Omental fat pad (tissue), 4 donors: Measurements from ENCODE around the gene PHGDH. TPM values are rescaled to one million over a fixed set of nuclear protein-coding genes. Genes with fewer than 3 reads are reported as not detected.
"Not testable (repeated sequence)": the region's sequence is repeated elsewhere in the genome, so short reads cannot be mapped to it uniquely, and the experiment has no call there.

Experiments used
- ATAC-seq: fragments of 150-250 bp; one replicate; pipeline ENCODE4 v1.9.1; 2016; ENCODE audit warnings: mild to moderate bottlenecking, moderate library complexity; ENCODE audit not compliant: low FRiP score
- DNase-seq: peaks from one replicate; pipeline ENCODE4 v3.0.0-alpha.2; 2019; ENCODE audit warnings: low spot score
- total RNA-seq, 4 donors: library from RNA; depleted of rRNA; stranded (reverse); fragments of >200 nt; gene quantifications; one replicate each; pipeline ENCODE4 v1.1.0, GENCODE V29; 2016
- TF ChIP-seq, protein P1 (sequence below), 3 donors: fragments of 450-650 bp; IDR thresholded peaks; one replicate each; pipeline ENCODE4 v1.5.1; 2016 to 2017; ENCODE audit warnings: antibody characterized with exemption in 3 of 3, mild to moderate bottlenecking in 3 of 3, moderate library complexity in 2 of 3

Gene PHGDH
- total RNA-seq, 4 donors from 2014 or later, result 21.5 to 95.4 (median 28.4) TPM

DNA sequence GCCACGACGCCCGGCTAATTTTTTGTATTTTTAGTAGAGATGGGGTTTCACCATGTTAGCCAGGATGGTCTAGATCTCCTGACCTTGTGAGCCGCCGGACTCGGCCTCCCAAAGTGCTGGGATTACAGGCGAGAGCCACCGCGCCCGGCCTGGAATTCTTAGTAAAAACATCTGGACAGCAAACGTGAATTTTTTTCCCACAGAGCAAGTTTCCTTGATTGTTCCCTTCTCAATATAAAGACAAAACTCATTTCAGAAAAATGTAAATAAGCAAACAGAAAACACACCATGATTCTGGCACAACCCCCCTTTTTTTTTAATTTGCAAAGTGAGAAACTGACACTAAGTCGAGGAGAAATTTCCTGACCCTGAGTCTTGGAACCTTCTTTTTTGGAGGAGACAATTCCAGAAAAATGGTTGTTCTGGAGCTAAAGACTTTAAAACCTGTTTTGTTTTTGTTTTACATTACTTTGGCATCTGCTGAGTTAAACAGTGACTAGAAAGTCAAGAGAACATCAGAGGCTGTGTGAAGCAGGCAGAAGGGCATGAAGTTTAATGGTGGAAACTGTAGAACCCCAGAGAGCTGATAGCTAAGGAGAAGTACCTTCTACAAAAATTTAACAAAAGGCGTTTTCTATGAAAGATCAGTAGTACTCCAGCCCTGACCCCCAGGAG, 67.3 kb downstream of the PHGDH start:
- no peak for ATAC-seq
- DNase-seq, result no peak
- TF ChIP-seq, protein P1, sequence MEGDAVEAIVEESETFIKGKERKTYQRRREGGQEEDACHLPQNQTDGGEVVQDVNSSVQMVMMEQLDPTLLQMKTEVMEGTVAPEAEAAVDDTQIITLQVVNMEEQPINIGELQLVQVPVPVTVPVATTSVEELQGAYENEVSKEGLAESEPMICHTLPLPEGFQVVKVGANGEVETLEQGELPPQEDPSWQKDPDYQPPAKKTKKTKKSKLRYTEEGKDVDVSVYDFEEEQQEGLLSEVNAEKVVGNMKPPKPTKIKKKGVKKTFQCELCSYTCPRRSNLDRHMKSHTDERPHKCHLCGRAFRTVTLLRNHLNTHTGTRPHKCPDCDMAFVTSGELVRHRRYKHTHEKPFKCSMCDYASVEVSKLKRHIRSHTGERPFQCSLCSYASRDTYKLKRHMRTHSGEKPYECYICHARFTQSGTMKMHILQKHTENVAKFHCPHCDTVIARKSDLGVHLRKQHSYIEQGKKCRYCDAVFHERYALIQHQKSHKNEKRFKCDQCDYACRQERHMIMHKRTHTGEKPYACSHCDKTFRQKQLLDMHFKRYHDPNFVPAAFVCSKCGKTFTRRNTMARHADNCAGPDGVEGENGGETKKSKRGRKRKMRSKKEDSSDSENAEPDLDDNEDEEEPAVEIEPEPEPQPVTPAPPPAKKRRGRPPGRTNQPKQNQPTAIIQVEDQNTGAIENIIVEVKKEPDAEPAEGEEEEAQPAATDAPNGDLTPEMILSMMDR (IDR thresholded peaks at IDR 0.05), result no peak

DNA sequence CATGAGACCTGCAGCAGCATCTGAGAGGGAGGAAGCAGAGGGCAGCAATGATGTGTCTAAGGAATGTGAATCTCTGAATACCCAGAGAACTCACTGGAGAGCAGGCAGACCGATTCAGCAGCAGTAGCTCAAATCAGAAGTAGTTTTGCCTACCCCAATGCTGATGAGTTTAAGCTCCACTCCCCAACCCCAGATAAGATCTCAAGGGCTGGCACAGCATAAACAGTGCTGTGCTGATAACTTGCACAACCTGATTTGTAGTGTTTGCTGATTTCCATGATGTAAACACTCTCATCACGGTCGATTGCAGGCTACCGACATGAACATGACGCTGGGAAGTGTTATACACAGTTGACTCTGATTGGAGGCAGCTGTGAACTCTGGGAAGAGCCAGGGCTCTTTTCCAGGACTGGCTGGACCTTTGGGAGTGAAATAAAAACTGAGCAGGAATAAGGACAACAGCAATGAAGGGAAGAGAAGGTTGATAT, 68.2 kb downstream of the PHGDH start:
- DNase-seq, result no peak
- TF ChIP-seq, protein P1 (IDR thresholded peaks at IDR 0.05), result no peak
- ATAC-seq, result peak; percentile 44

- TF ChIP-seq, protein P1 (IDR thresholded peaks at IDR 0.05), result no peak
- ATAC-seq, result no peak
- DNase-seq, result no peak
These were observed 69.9 kb downstream of the PHGDH start for GRCh38 chr1:119781434-119782210.

DNA sequence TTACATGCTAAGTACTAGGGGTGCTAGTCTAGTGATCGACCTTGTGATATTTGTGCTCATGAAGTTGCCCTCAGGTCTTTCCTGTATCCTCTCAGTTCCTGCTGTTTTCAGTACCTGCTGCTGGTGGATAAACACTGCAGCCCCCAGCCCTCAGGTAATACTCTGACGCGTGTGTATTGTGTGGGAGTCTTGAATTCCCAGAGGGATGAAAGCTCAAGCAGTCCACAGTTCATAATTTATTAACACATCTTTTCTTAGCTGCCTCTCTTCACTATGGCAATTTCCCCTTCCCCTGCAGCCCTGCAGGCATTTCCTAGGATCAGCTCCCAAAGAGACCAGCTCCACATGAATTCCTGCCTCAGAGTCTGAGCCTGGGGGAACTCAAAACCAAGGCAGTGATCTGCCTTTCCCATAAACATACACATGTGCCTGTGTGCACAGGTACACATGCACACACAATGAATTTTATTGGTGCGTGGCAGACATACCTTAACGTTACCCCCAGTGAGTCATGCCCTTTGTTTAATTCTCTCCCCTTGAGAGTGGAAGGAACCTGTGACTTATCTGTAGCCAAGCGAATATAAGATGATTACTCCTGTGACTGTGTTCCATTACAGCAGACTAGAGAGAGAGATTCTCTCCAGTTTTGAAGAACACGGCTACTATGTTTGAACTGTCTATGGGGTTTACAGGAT, 71.0 kb downstream of the PHGDH start:
- no peak for DNase-seq
- no peak for ATAC-seq
- TF ChIP-seq, protein P1 (IDR thresholded peaks at IDR 0.05), result no peak

- TF ChIP-seq, protein P1 (IDR thresholded peaks at IDR 0.05), result no peak
- DNase-seq (no peak), ATAC-seq (no peak)
These were observed 71.8 kb downstream of the PHGDH start for GRCh38 chr1:119783354-119784185.

DNA sequence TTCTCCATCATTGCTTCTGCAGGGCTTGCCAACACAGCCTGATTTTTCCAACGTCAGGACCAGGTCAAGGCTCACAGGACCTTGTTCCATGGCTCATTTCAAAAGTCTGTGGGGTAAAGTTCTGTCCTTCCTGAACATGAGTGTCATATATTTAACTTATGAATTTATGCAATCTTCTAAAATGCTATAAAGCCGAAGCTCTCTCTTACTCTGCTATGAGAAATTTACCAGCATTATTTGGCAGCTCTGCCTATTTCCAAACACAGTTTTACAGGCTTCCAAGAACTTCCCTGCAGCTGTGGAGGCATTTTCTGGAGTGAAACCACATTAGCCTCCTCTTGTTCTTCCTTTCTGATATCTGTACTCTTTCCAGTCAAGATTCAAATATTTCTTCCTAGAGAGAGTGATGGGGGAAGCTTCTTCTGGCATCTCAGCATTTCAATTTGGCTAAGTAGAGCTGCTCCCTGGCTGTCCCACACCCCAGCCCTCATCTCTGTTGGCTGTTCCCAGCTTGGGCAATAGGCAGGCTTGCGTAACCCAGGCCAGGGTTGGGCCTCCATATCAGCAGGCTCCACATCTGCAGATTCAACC, 72.6 kb downstream of the PHGDH start:
- TF ChIP-seq, protein P1 (IDR thresholded peaks at IDR 0.05), result no peak
- ATAC-seq (peak; percentile 88), DNase-seq (peak; percentile 58)

- ATAC-seq, DNase-seq: not testable (repeated sequence)
These were observed 74.3 kb downstream of the PHGDH start for GRCh38 chr1:119786046-119786445.

DNA sequence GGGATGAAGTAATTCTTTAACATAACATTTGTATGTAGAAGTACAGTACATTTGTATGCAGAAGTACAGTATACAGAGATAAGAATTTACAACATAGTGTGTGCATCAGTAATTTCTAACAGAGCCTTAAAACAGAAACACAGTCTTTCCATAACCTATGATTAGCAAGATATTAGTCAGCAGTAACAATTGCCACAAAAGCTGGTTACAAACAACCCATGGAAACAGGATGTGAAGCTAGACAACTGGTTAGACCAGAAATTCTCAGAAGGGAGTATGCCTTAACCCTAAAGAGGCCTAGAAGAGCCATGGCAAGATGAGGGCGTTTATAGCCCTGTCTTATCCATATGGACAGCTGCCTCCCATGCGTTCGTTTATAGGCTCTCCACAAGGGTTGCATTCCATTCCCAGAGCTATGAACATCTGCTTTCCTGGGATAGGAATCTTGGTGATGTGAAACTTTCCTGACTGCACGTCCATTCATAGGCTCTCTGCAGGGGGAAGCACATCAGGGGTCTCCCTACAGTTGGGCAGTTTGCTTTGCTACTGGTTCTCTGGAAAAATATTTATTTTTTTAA, 74.8 kb downstream of the PHGDH start:
- not testable (repeated sequence) for ATAC-seq, DNase-seq
